HG02885 (cell line): ENCODE measurements around the gene PHACTR1.
"Not testable (repeated sequence)": the region's sequence is repeated elsewhere in the genome, so short reads cannot be mapped to it uniquely, and the experiment has no call there.

Experiments
- ATAC-seq: cut with Tn5 transposase; IDR thresholded peaks from one replicate; pipeline ENCODE4 v1.9.1; 2021; ENCODE audit warnings: mild to moderate bottlenecking; ENCODE audit not compliant: unreplicated experiment, poor library complexity

Gene PHACTR1

DNA sequence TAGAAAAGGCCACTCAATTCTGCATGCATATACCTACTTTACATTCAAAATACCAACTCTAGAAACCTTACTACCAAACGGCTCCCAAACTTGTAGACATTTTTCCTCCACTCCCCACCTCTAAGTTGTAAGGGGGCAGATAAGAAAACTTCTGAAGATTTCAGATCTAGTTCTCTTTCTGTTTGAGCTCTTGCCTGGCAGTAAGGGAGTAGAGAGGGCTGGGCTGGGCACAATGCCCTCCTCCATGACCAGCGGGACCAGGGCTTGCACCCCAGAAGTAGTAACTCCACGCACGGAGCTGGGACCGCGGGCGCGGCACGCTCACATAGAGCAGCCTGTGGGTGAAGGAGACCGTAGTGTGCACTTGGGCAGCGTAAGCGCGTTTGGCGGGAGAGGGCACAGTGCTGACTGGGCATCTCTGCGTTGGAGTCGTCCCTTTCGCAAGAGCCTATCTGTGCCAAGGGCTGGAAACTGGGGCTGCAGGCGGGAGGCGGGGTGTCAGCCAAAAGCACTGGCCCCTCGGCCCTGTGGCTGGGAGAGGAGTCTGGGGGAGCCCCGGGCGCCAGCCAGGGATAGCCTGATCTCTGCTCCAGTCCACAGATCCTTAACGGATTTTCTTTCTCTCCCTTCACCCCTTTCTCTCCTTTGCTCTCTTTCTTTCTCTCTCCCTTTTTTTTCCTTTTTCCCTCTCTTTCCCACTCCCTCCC is 32.4 kb downstream of the PHACTR1 start:
- no peak for ATAC-seq

DNA sequence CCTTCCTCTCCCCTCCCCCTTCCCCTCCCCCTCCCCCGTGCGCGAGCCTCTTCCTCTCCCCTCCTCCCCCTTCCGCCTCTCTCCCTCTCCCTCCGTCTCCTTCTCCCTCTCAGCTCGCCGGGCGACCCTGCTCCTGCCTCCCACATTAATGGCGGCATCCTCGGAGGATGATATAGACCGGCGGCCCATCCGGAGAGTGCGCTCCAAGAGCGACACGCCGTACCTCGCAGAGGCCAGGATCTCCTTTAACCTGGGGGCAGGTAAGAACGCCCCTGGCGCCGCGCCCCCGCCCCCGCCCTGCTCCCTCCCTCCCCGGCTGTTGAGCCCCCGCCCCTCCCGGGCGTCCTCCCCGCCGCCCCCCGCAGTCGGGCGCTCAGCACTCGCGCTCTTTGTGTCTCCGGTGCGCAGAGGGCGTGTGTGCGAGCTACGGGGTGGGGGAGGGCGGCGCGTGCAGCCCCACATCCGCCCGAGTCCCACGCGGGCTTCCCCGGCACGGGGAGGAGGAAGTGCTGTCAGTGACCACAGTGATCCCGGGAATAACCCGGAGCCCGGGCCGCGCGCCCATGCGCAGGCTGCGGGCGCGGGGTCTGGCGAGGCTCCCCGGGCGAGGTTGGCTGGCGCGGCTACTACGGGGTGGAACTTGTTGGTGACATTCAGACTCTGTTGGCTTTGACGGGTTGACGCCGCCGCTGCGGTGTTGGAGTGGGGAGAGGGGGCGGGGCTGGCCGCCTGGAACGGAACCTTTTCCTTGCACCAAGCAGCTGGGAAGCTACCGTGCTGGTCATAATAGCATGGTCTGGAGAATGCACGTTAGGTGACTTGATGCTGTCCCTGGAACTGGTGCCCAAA is 33.2 kb downstream of the PHACTR1 start:
- ATAC-seq, result no peak

DNA sequence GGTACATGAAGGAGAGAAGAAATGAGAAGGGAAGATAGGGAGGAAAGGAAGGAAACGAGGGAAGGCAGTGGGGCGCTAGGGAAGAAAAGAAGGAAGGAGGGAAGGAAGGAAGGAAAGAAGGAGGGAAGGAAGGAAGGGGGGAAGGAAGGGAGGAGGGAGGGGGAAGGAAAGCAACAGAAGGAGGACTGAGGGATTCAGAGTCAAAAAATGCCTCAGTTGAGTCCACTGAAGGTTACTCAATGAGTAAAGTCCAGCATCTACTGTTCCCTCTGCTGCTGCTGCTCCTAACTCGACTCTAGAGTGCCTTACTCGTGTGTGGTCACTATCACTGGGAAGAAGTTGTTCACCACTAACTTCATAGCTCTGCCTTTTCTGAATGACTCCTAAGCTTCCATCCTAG is 33.8 kb downstream of the PHACTR1 start:
- ATAC-seq, result no peak

GRCh38 chr6:12751694-12752325 is 35.2 kb downstream of the PHACTR1 start:
- ATAC-seq, result no peak

GRCh38 chr6:12753036-12753435 is 36.5 kb downstream of the PHACTR1 start:
- no peak for ATAC-seq

GRCh38 chr6:12760226-12760625 is 43.7 kb downstream of the PHACTR1 start:
- ATAC-seq, result no peak

- ATAC-seq, result no peak
These were observed 44.3 kb downstream of the PHACTR1 start for GRCh38 chr6:12760911-12761310.

DNA sequence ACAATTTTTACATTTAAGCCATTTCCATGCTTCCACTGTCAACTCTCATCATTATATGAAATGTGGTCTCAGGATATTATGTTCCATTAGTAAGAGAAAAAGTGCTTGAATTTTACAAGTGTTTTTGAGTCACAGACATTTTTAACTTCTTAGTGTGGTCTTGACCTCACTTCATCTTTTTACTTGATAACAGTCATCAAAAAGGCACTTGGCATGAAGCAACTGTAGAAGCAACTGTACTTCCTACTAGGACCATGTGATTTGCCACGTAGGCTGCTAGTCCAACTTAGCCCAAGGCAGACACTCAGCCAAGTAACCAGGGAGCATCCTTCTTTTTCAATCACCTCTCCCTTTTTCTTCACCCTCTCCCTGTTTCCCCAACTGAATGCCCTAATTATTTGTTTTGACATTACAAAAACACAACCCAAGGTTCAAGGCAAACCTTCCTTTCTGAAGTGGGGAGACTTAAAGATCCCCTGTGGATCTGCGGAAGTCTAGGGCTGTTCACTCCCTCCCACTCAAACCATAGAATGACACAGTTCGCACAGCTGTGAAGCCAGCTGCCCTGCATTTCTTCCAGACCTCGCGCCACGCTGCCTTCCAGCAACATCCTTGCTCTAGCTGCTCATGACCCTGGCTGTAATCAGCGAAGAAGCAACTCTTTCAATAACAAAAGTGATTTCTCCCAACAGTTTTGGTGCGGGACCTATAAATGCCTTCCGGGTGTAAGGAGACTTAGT is 45.0 kb downstream of the PHACTR1 start:
- no peak for ATAC-seq

DNA sequence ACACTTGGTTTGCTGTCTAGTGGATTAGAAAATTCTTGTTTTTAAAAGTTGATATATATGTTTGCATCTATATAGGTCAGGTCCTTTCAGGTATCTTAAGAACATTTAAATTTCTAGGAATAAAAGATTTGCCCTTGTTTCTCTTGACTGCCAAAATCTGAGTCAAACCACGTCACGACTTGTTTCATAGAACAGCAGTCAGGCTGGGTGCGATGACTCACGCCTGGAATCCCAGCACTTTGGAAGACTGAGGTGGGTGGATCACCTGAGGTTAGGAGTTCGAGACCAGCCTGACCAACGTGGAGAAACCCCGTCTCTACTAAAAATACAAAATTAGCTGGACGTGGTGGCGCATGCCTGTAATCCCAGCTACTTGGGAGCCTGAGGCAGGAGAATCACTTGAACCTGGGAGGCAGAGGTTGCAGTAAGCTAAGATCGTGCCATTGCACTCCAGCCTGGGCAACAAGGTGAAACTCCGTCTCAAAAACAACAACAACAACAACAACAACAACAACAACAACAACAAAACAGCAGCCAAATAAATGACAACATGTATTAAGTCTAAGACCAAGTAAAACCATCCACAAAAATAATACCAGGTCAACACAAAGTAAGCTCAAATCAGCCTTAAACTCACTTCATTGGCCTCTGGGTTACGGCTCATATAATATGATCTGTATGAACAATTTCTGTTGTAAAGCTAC is 46.3 kb downstream of the PHACTR1 start:
- not testable (repeated sequence) for ATAC-seq

- no peak for ATAC-seq
These were observed 49.8 kb downstream of the PHACTR1 start for GRCh38 chr6:12766365-12766764.

GRCh38 chr6:12767016-12767415 is 50.4 kb downstream of the PHACTR1 start:
- ATAC-seq, result no peak

GRCh38 chr6:12769556-12770256 is 53.1 kb downstream of the PHACTR1 start:
- ATAC-seq, result no peak

DNA sequence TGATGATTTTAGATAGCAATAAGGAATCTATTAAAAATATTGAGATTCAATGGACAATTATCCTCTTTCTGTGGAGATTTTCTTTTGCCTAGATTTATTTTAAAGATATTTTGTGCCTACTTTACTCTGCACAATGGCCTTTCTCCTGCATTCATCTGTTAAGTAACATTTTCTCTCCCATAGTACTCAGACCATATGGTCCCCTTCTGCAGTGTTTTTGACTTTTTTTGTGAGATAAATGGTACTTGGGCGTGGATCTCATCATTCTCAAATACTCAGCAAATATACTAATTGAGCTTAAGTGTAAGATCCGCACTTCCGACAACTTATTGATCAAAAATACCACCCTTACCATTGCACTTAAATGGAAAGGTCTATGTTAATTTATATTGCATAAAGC is 55.8 kb downstream of the PHACTR1 start:
- ATAC-seq, result no peak

GRCh38 chr6:12776291-12776690 is 59.7 kb downstream of the PHACTR1 start:
- ATAC-seq, result no peak

DNA sequence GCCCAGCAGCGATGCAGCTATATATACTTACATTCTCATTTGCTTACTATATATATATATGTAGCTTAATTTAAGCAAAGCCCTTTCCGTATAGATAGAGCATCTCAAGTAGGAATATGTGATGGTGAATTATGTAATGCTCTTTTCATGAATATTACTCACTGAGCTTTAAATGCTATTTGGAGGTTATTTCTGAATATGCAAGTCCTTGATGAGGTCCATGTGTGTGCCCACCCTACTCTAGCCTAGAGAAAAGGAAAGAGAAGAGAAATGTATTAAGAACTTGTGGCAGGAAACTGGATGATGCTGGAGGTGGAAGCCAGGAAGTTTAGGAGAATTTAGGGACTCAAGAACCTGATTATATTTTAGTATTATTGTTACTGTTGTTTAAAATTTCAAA is 63.2 kb downstream of the PHACTR1 start:
- ATAC-seq, result no peak

DNA sequence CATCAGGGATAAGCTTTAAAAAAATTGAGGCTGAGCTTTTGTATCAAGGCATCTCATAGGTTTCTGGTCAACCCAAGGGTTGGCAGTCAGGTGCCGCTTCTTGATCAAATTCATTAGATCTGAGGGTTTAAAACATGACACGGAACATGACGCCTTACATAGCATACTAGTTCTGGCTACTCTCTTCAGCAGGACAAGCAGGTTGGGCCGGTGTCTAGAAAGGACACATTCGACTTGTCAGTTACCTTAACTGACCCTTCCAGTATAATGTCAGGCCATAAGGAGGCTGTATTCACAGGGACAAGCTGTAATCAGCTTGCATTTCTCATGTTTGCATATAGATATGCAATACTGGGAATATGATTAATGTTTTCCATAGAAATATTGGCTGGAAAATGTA is 65.6 kb downstream of the PHACTR1 start:
- no peak for ATAC-seq

GRCh38 chr6:12785301-12785700 is 68.7 kb downstream of the PHACTR1 start:
- ATAC-seq, result no peak

DNA sequence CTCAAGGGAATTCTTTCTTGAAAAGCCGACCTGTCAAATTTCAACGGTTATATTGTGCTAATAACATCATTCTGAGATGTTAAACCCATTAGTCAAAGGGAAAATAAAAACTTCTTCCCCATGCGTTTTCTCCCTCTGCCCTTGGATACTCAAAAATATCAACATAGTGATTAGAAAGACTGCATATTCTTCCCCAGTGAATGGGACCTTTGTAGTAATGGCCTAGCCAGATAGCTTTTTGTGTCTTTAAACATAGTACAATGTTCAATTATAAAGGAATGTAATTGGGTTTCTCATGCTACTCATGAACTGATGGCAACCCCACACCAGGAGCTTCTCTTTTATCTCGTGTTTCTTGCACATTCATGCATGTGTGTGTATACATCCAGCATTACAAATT is 69.4 kb downstream of the PHACTR1 start:
- ATAC-seq, result no peak

GRCh38 chr6:12791371-12791770 is 74.8 kb downstream of the PHACTR1 start:
- ATAC-seq, result no peak
